ENCODE results near the gene SUPT3H. TPM values are rescaled to one million over a fixed set of nuclear protein-coding genes. Genes with fewer than 3 reads are reported as not detected.

The SUPT3H gene
- total and polyA plus RNA-seq, 2 of the 8 experiments (the other 6 are each of a cell fraction or from before 2014, with no cell fraction given) = 18.8 to 23.0 TPM

GRCh38 chr6:44787254-44787834 is 590.4 kb downstream of the SUPT3H start:
- H3K56ac ChIP-seq (replicated peaks; ENCODE audit: insufficient read length, low read depth, low read length) = no peak overlapping the region
- H2BK20ac ChIP-seq (ENCODE audit: low read length) = no peak overlapping the region
- H3K4me2 ChIP-seq (ENCODE audit: insufficient read depth in 1 of 2, low read depth in 2 of 2, low read length in 2 of 2) = no peak overlapping the region
- no peak overlapping the region for H2AK5ac ChIP-seq (ENCODE audit: low read depth, low read length)
- H3K4me1 ChIP-seq (replicated peaks in 1 of 4; ENCODE audit: control insufficient read depth in 3 of 4, insufficient read depth in 4 of 4, low read length in 3 of 4) = no peaks in the 10 kb centered on the region; a peak in 1 of 7 replicates
- no peak overlapping the region for H3K4me3 ChIP-seq (ENCODE audit: extremely low read depth in 1 of 4, insufficient read depth in 2 of 4, low read depth in 3 of 4, low read length in 4 of 4)
- H2BK5ac ChIP-seq (ENCODE audit: low read depth, low read length) = no peak overlapping the region
- no peaks in the 10 kb centered on the region for H3K36me3 ChIP-seq (ENCODE audit: control insufficient read depth in 2 of 4, insufficient read depth in 4 of 4, low read length in 3 of 4)
- H3K9ac ChIP-seq (replicated peaks in 1 of 4; ENCODE audit: extremely low read depth in 1 of 4, low read depth in 3 of 4, low read length in 3 of 4) = no peak overlapping the region
- no peaks in the 10 kb centered on the region for H3K79me1 ChIP-seq (ENCODE audit: low read depth, low read length)
- DNase-seq (ENCODE audit: low read depth in 1 of 2, low spot score in 2 of 2) (no peak), FAIRE-seq (no peak)
- no peak overlapping the region for H3K14ac ChIP-seq (ENCODE audit: insufficient read length)
- H3K18ac ChIP-seq (ENCODE audit: extremely low read depth, low read length) = no peak overlapping the region
- no peaks in the 10 kb centered on the region; the same call in 1 of the 2 replicates for H3K23me2 ChIP-seq (ENCODE audit: low read depth, low read length)
- no peak overlapping the region for H3K4ac ChIP-seq (replicated peaks; ENCODE audit: insufficient read length, low read depth, low read length)
- no peak overlapping the region for H3K27ac ChIP-seq (ENCODE audit: low read depth, low read length)
- no peaks in the 10 kb centered on the region for H4K20me1 ChIP-seq (replicated peaks in 1 of 2; ENCODE audit: control insufficient read depth in 1 of 2, insufficient read depth in 2 of 2, low read length in 2 of 2)
- H3K27me3 ChIP-seq (replicated peaks in 1 of 4; ENCODE audit: control insufficient read depth in 3 of 4, extremely low read depth in 1 of 4, insufficient read depth in 3 of 4, low read length in 3 of 4) = no peaks in the 10 kb centered on the region
- no peak overlapping the region for H4K5ac ChIP-seq (ENCODE audit: insufficient read length, low read depth, low read length)
- H2BK15ac ChIP-seq (ENCODE audit: low read length) = no peak overlapping the region
- H2BK12ac ChIP-seq (ENCODE audit: low read depth, low read length) = no peak overlapping the region
- CTCF ChIA-PET (ENCODE audit: partially characterized antibody) = interaction anchor here (1.0 kb wide), 1 partner anchor 9 kb away, joined by 5 read pairs; no protein-coding TSS in a partner anchor
- no peak overlapping the region for H3K23ac ChIP-seq (ENCODE audit: insufficient read length)
- no peak overlapping the region for H2AFZ ChIP-seq (ENCODE audit: low read length)
- H3K9me3 ChIP-seq (ENCODE audit: insufficient read depth in 2 of 2, low read depth in 1 of 2, low read length in 1 of 2) = no peaks in the 10 kb centered on the region
- POLR2A ChIA-PET (ENCODE audit: partially characterized antibody) = no interaction called here
- H4K8ac ChIP-seq (ENCODE audit: extremely low read depth, insufficient read depth, low read length) = no peak overlapping the region
- WGBS, 2 experiments (ENCODE audit: extremely low coverage in 1 of 2, insufficient coverage in 1 of 2, insufficient read length in 1 of 2, insufficient replicate concordance in 2 of 2, low coverage in 1 of 2, low lambda C conversion rate in 2 of 2, missing lambda C conversion rate in 1 of 2) = 96% methylated on average over 8 of the region's 8 CpGs; no CpG with 5 or more reads in 1 of the 2 experiments
- H4K91ac ChIP-seq (replicated peaks; ENCODE audit: insufficient read length, low read length) = no peak overlapping the region
- H2BK120ac ChIP-seq (replicated peaks; ENCODE audit: low read depth, low read length) = no peak overlapping the region
- no peaks in the 10 kb centered on the region for H3K79me2 ChIP-seq (ENCODE audit: control insufficient read depth in 1 of 2, insufficient read depth in 2 of 2, low read length in 2 of 2)
- no peak for TF ChIP-seq RNF2 (IDR thresholded peaks at IDR 0.05; ENCODE audit: borderline replicate concordance, low read depth, low read length, missing control alignments, poor library complexity, severe bottlenecking)
- TF ChIP-seq FOSL1 (IDR thresholded peaks at IDR 0.05; ENCODE audit: insufficient read depth, low read depth, low read length) = no peak
- TF ChIP-seq, protein P1, sequence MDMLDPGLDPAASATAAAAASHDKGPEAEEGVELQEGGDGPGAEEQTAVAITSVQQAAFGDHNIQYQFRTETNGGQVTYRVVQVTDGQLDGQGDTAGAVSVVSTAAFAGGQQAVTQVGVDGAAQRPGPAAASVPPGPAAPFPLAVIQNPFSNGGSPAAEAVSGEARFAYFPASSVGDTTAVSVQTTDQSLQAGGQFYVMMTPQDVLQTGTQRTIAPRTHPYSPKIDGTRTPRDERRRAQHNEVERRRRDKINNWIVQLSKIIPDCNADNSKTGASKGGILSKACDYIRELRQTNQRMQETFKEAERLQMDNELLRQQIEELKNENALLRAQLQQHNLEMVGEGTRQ (IDR thresholded peaks at IDR 0.05; ENCODE audit: low read length) = no peak
- no peak for TF ChIP-seq KDM4A (IDR thresholded peaks at IDR 0.05; ENCODE audit: low read depth, low read length, severe bottlenecking)
- no peak for TF ChIP-seq YY1 (IDR thresholded peaks at IDR 0.05; ENCODE audit: low read depth, low read length)
- TF ChIP-seq JUND (IDR thresholded peaks at IDR 0.05; ENCODE audit: low read length) = no peak
- no peak for TF ChIP-seq RFX5 (IDR thresholded peaks at IDR 0.05; ENCODE audit: borderline replicate concordance, low read depth, low read length)
- no peak for TF ChIP-seq CHD1 (IDR thresholded peaks at IDR 0.05; ENCODE audit: low read depth, low read length)
- TF ChIP-seq TBP (IDR thresholded peaks at IDR 0.05; ENCODE audit: low read depth, low read length) = no peak
- no peak for TF ChIP-seq TCF12 (IDR thresholded peaks at IDR 0.05; ENCODE audit: low read depth, low read length)
- no peak for TF ChIP-seq CHD2 (IDR thresholded peaks at IDR 0.05; ENCODE audit: low read length)
- no peak for TF ChIP-seq SIN3A (conservative IDR thresholded peaks at IDR 0.05 in 1 of 2, IDR thresholded peaks at IDR 0.05 in 1 of 2; ENCODE audit: low read depth in 1 of 2, low read length in 2 of 2)
